HAP-1 (cell line): ENCODE data around the gene ZNF778.

ENCODE experiments used
- DNase-seq, 2 experiments: peaks; one replicate each; pipeline ENCODE4 v3.0.0-alpha.2; 2016 to 2020; ENCODE audit warnings: low spot score in 2 of 2
- H3K27me3 ChIP-seq: fragments of 250-450 bp; sonication (Bioruptor Pico); 2 replicates; pipeline ENCODE4 v1.5.1; 2020; ENCODE audit warnings: low read depth, mild to moderate bottlenecking, moderate library complexity
- H3K36me3 ChIP-seq: fragments of 250-450 bp; sonication (Bioruptor Pico); replicated peaks from 2 replicates; pipeline ENCODE4 v1.5.1; 2020; ENCODE audit warnings: mild to moderate bottlenecking
- H3K4me1 ChIP-seq: fragments of 250-450 bp; sonication (Bioruptor Pico); 2 replicates; pipeline ENCODE4 v1.5.1; 2020; ENCODE audit warnings: mild to moderate bottlenecking
- H3K4me3 ChIP-seq: fragments of 250-450 bp; sonication (Bioruptor Pico); 2 replicates; pipeline ENCODE4 v1.5.1; 2020; ENCODE audit warnings: mild to moderate bottlenecking, moderate library complexity
- H3K9me3 ChIP-seq: fragments of 250-450 bp; sonication (Bioruptor Pico); 2 replicates; pipeline ENCODE4 v1.5.1; 2020; ENCODE audit warnings: mild to moderate bottlenecking, moderate library complexity
- in situ Hi-C: fragments of 300-500 bp; cut with MboI; formaldehyde crosslinking; loops from 3 replicates; pipeline ENCODE4 v1.14.3; 2020; ENCODE audit warnings: low sequenced_read_pairs, inconsistent platforms, mixed read lengths

ZNF778 gene

GRCh38 chr16:89194340-89195311 lies 22.9 kb upstream of the ZNF778 start:
- Histone ChIP-seq H3K9me3 (no peaks in the 10 kb centered on the region), H3K27me3 (no peaks in the 10 kb centered on the region), H3K4me3 (no peak overlapping the region), H3K4me1 (no peaks in the 10 kb centered on the region), H3K36me3 (no peaks in the 10 kb centered on the region)
- DNase-seq, result no peak
- in situ Hi-C loops, result no loop called here

- Histone ChIP-seq H3K9me3 (no peaks in the 10 kb centered on the region), H3K4me3 (no peak overlapping the region), H3K36me3 (no peaks in the 10 kb centered on the region), H3K27me3 (peaks cover 7% of the 10 kb centered on the region; the same call in 1 of the 2 replicates), H3K4me1 (no peaks in the 10 kb centered on the region)
- DNase-seq, result no peak
- in situ Hi-C loops, result no loop called here
These were observed 21.9 kb upstream of the ZNF778 start for GRCh38 chr16:89195521-89196171.

- in situ Hi-C loops, result no loop called here
- peaks cover 10% of the 10 kb centered on the region for H3K27me3 ChIP-seq
- H3K9me3 ChIP-seq, result no peaks in the 10 kb centered on the region
- H3K4me1 ChIP-seq, result no peaks in the 10 kb centered on the region
- no peak overlapping the region for H3K4me3 ChIP-seq
- no peak for DNase-seq
- H3K36me3 ChIP-seq, result no peaks in the 10 kb centered on the region
These were observed 20.4 kb upstream of the ZNF778 start for GRCh38 chr16:89197033-89197632.

- H3K4me1 ChIP-seq, result no peaks in the 10 kb centered on the region
- in situ Hi-C loops, result no loop called here
- peaks cover 15% of the 10 kb centered on the region for H3K27me3 ChIP-seq
- H3K9me3 ChIP-seq, result no peaks in the 10 kb centered on the region
- no peaks in the 10 kb centered on the region for H3K36me3 ChIP-seq
- no peak for DNase-seq
- H3K4me3 ChIP-seq, result no peak overlapping the region
These were observed 19.7 kb upstream of the ZNF778 start for GRCh38 chr16:89197633-89198416.

DNA sequence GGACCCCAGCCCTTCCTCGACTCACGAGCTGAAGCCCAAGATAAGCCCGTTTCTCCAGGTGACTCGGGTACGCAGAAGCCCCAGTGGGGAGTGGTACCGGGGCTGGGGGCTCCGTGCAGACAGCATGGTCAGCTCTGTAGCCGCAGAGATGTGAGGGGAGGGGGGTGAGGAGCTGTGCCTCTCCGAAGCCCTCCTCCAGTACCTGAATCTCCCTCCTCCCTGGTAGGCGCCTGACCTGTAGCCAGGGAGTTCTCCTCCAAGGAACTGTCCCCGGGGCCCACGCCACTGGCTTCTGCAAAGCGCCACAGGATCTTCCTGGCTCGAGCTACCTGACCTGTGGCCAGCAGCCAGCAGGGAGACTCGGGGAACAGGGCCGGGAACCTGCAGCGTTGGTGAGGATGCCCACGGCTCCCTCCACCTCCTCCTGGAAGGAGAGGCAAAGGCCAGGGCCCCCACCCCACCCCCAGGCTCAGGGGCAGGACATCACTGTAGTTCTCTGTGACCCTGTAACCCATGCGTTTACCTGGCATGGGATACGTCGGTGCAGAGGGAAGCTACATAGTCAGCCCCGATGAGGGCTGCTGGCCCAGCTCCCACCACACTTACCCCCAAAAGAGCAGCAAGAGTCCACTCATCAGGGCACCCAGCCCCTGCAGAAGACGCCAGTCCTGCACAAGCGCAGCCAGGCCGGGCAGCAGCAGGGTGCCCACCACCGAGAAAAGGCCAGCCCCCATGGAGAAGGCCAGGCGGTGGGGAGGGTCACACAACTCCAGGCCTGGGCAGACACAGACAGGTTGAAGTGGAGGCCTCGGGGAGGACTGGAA lies 18.9 kb upstream of the ZNF778 start:
- Histone ChIP-seq H3K4me1 (no peaks in the 10 kb centered on the region), H3K27me3 (peaks cover 22% of the 10 kb centered on the region), H3K9me3 (no peaks in the 10 kb centered on the region), H3K36me3 (no peaks in the 10 kb centered on the region), H3K4me3 (no peak overlapping the region)
- no peak for DNase-seq
- in situ Hi-C loops, result no loop called here

GRCh38 chr16:89199241-89200123 lies 18.0 kb upstream of the ZNF778 start:
- in situ Hi-C loops, result no loop called here
- no peak for DNase-seq
- no peaks in the 10 kb centered on the region for H3K36me3 ChIP-seq
- H3K9me3 ChIP-seq, result no peaks in the 10 kb centered on the region
- no peaks in the 10 kb centered on the region for H3K4me1 ChIP-seq
- peaks cover 28% of the 10 kb centered on the region for H3K27me3 ChIP-seq
- H3K4me3 ChIP-seq, result no peak overlapping the region; the same call in 1 of the 2 replicates

DNA sequence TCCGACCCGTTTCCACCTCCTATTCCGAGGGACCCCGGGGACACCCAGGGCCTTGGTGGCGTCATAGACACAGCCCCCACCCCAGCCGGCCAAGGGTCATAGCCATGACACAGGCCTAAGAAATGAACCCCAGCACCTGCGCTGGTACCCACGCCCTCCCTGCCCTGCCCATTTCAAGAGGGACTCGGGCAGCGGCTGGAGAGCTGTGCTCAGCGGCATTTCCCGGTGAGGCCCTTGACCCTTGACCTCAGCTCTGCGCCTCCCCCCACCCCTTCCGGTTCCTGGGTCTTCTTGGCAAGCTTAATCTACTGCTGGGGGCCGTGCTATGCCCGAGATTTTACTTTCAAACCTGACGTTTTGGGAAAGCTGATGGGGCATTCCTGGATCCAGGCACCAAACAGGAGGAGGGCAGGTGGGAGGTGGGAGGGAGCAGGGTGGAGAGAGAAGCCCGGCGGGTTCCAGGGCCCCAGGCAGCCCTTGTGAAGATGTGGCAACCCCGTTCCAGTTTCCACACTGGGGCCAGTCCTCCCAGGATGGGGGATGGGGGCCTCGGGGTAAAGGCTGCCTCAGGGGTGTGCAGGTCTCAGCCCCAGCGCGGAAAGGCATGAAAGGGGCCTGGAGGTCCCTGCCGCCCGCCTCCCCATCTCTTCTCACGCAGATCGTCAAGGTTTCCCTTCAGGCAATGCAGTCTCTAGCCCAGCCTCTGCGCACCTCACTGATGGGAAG lies 17.2 kb upstream of the ZNF778 start, which contains the start of gene SLC22A31:
Gene SLC22A31 (minus strand): TSS at position 414 of the 726 bp plus-strand sequence. CDS start 36 bp downstream, at position 378.
- peak within 1 kb of the TSS; percentile 33 for H3K4me3 ChIP-seq
- no peaks in the 10 kb centered on the region for H3K4me1 ChIP-seq
- no peak for DNase-seq
- no peaks in the 10 kb centered on the region for H3K36me3 ChIP-seq
- no peaks in the 10 kb centered on the region for H3K9me3 ChIP-seq
- peaks cover 28% of the 10 kb centered on the region for H3K27me3 ChIP-seq
- in situ Hi-C loops, result no loop called here

- in situ Hi-C loops, result no loop called here
- Histone ChIP-seq H3K4me3 (peak overlapping the region; percentile 33), H3K27me3 (peaks cover 28% of the 10 kb centered on the region), H3K4me1 (no peaks in the 10 kb centered on the region), H3K9me3 (no peaks in the 10 kb centered on the region), H3K36me3 (no peaks in the 10 kb centered on the region)
- DNase-seq, result no peak
These were observed 16.6 kb upstream of the ZNF778 start for GRCh38 chr16:89200850-89201411.

DNA sequence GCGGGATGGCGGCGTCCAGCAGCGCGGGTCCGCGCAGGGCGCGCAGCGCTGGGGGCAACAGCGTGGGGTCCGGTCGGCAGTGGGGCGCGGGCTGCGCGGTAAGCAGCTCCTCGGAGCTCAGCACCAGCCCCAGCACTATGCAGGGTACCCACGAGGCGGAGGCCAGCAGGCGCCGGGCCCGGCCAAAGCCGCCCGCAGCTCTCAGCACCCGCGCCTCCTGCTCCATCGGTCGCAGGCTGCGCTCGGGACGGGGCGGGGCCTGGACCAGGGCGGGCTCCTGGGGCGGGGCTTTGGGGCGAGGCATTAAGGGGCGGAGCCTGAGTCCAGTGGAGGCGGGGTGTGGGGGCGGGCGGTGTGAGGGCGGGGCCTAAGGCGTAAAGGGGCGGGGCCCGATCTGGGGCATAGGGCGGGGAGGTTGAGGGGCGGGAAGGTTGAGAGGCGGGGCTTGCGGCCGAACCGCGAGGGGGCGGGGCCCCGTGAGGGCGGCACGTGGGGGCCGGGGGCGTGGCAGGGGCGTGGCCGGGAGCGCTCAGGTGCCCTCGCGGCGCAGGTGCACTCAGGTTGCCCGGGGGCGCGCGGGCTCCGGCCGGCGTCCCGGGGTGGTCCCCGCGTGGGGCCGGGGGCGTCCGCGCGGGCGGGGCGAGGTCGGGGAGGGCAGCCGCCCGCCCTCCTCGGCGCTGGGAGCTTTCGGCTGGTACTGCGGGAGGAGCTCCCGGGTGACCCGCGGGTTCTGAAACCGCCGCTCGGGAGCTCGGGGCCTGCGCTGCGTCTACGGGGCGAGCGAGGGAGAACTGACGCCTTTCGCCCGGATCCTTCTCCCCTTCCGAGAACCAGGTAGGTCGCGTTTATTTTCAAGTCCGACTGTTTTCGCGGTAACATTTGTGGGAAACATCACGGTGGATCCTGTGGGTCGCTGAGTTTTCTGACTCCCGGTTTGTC lies 15.8 kb upstream of the ZNF778 start:
- peak; percentile 59 to 94 for DNase-seq
- Histone ChIP-seq H3K4me3 (peak overlapping the region; percentile 33), H3K36me3 (no peaks in the 10 kb centered on the region), H3K27me3 (peaks cover 28% of the 10 kb centered on the region), H3K9me3 (no peaks in the 10 kb centered on the region), H3K4me1 (no peaks in the 10 kb centered on the region)
- in situ Hi-C loops, result no loop called here

DNA sequence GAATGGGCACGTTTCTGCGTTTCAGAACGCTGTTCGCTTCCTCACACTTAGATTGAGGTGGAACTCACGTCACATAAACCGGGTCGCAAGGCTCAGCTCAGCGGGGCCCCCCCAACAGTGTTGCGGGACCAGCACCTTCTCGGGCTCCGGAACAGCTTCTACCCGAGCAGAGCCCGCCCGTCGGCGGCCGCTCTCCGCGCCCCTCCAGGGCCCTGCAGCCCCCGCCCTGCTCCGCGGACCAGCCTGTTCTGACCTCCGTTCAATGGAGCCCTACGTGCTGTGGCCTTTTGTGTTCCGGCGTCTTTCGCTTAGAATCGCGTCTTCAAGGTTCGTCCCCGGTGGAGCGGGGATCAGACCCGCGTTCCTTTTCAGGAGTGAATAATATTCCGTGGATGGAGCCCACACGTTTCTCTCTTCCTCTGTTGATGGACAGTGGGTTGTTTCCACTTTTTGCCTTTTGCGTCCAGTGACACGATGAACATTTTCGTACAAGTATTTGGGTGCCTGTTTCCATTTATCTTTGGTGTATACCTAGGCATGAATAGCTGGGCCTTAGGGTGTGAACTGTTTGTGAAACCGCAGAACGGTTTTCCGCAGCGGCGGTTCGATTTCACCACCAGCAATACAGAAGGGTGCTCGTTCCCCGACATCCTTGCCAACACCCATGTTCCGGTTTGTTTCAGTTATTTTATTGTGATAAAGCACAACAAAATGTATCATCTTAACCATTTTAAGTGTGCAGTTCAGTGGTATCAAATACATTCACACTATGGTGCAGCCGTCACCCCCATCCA lies 14.9 kb upstream of the ZNF778 start:
- no peak for DNase-seq
- Histone ChIP-seq H3K27me3 (peaks cover 28% of the 10 kb centered on the region), H3K4me1 (no peaks in the 10 kb centered on the region), H3K36me3 (no peaks in the 10 kb centered on the region), H3K9me3 (no peaks in the 10 kb centered on the region), H3K4me3 (peak overlapping the region; percentile 13; the same call in 1 of the 2 replicates)
- in situ Hi-C loops, result no loop called here
